Measurements from ENCODE around the gene UNC79. TPM values are rescaled to one million over a fixed set of nuclear protein-coding genes. Genes with fewer than 3 reads are reported as not detected.

The UNC79 gene
- total RNA-seq, 4 donors from 2014 or later, result 0.33 to 0.73 (median 0.51) TPM

- peaks cover 0 to 5% (median 0%) of the 10 kb centered on the region in 3 donors for H3K9me3 ChIP-seq
- in situ Hi-C loops (cut with MboI; ENCODE audit: low sequenced_read_pairs in 4 of 4), result no loop called here
- intact Hi-C loops (cut with DNase I; ENCODE audit: low total_unique reads), result no loop called here
- H3K4me3 ChIP-seq, result no peak overlapping the region
- DNase-seq (no peak), ATAC-seq (no peak)
- no peaks in the 10 kb centered on the region for H3K36me3 ChIP-seq
- TF ChIP-seq CTCF (IDR thresholded peaks at IDR 0.05 in 4 of 5, conservative IDR thresholded peaks at IDR 0.05 in 1 of 5), result no peak
- no peak for TF ChIP-seq POLR2A (IDR thresholded peaks at IDR 0.05)
- peaks cover 13 to 27% (median 15%) of the 10 kb centered on the region in 3 donors for H3K27me3 ChIP-seq
- no peaks in the 10 kb centered on the region for H3K4me1 ChIP-seq
- H3K27ac ChIP-seq, result no peak overlapping the region
Measured at GRCh38 chr14:93426750-93427149, 4.0 kb upstream of the UNC79 start.

- Histone ChIP-seq H3K4me3 (no peak overlapping the region), H3K27me3 (peaks cover 15 to 27% (median 15%) of the 10 kb centered on the region in 3 donors), H3K9me3 (no peaks in the 10 kb centered on the region), H3K4me1 (no peaks in the 10 kb centered on the region), H3K36me3 (no peaks in the 10 kb centered on the region), H3K27ac (no peak overlapping the region)
- intact Hi-C loops (cut with DNase I; ENCODE audit: low total_unique reads), result no loop called here
- no peak for DNase-seq
- in situ Hi-C loops (cut with MboI; ENCODE audit: low sequenced_read_pairs in 4 of 4), result no loop called here
- TF ChIP-seq POLR2A (IDR thresholded peaks at IDR 0.05) (no peak), CTCF (IDR thresholded peaks at IDR 0.05 in 4 of 5, conservative IDR thresholded peaks at IDR 0.05 in 1 of 5) (no peak)
- no peak for ATAC-seq
Measured at GRCh38 chr14:93431036-93431670, 414 bp downstream of the UNC79 start.

- no peaks in the 10 kb centered on the region for H3K36me3 ChIP-seq
- no peaks in the 10 kb centered on the region for H3K4me1 ChIP-seq
- ATAC-seq, result no peak
- DNase-seq, result no peak
- TF ChIP-seq POLR2A (IDR thresholded peaks at IDR 0.05) (no peak), CTCF (IDR thresholded peaks at IDR 0.05 in 4 of 5, conservative IDR thresholded peaks at IDR 0.05 in 1 of 5) (no peak)
- no peak overlapping the region for H3K4me3 ChIP-seq
- intact Hi-C loops (cut with DNase I; ENCODE audit: low total_unique reads), result no loop called here
- H3K27me3 ChIP-seq, result no peaks in the 10 kb centered on the region
- H3K27ac ChIP-seq, result no peak overlapping the region
- in situ Hi-C loops (cut with MboI; ENCODE audit: low sequenced_read_pairs in 4 of 4), result no loop called here
- no peaks in the 10 kb centered on the region for H3K9me3 ChIP-seq
Measured at GRCh38 chr14:93454224-93454623, 23.5 kb downstream of the UNC79 start.

- no peaks in the 10 kb centered on the region for H3K27me3 ChIP-seq
- no peak overlapping the region for H3K27ac ChIP-seq
- TF ChIP-seq CTCF (IDR thresholded peaks at IDR 0.05 in 4 of 5, conservative IDR thresholded peaks at IDR 0.05 in 1 of 5) (no peak), POLR2A (IDR thresholded peaks at IDR 0.05) (no peak)
- H3K36me3 ChIP-seq, result no peaks in the 10 kb centered on the region
- intact Hi-C loops (cut with DNase I; ENCODE audit: low total_unique reads) (no loop called here), in situ Hi-C loops (cut with MboI; ENCODE audit: low sequenced_read_pairs in 4 of 4) (no loop called here)
- no peak overlapping the region for H3K4me3 ChIP-seq
- ATAC-seq (no peak), DNase-seq (no peak)
- no peaks in the 10 kb centered on the region for H3K4me1 ChIP-seq
- H3K9me3 ChIP-seq, result no peaks in the 10 kb centered on the region
Measured at GRCh38 chr14:93456356-93456755, 25.6 kb downstream of the UNC79 start.

GRCh38 chr14:93458234-93458633 is 27.5 kb downstream of the UNC79 start:
- TF ChIP-seq POLR2A (IDR thresholded peaks at IDR 0.05), result no peak
- TF ChIP-seq CTCF (IDR thresholded peaks at IDR 0.05 in 4 of 5, conservative IDR thresholded peaks at IDR 0.05 in 1 of 5), result no peak
- DNase-seq (no peak), ATAC-seq (no peak)
- Histone ChIP-seq H3K27ac (no peak overlapping the region), H3K4me1 (no peaks in the 10 kb centered on the region), H3K36me3 (no peaks in the 10 kb centered on the region), H3K27me3 (no peaks in the 10 kb centered on the region), H3K9me3 (no peaks in the 10 kb centered on the region), H3K4me3 (no peak overlapping the region)
- intact Hi-C loops (cut with DNase I; ENCODE audit: low total_unique reads) (no loop called here), in situ Hi-C loops (cut with MboI; ENCODE audit: low sequenced_read_pairs in 4 of 4) (no loop called here)

All from gastrocnemius medialis (tissue), 4 donors.